SK-N-SH treated with all-trans-retinoic acid at 6 μM for 48 hours (cell line): ENCODE measurements around the gene TNS1.

Source experiments
- PATZ1 ChIP-seq: fragments of 250-450 bp; sonication (Bioruptor Pico); IDR thresholded peaks from 2 replicates; pipeline ENCODE4 v1.8.0; 2020; ENCODE audit warnings: mild to moderate bottlenecking, moderate library complexity, borderline replicate concordance
- TF ChIP-seq, protein P1 (sequence below): fragments of 250-450 bp; sonication (Bioruptor Pico); IDR thresholded peaks from 2 replicates; pipeline ENCODE4 v1.5.1; 2021; ENCODE audit warnings: mild to moderate bottlenecking, moderate library complexity

GRCh38 chr2:217853301-217853881 lies 149.4 kb downstream of the TNS1 start:
- TF ChIP-seq PATZ1 (CRISPR knock-in tag): no peak
- TF ChIP-seq, protein P1, sequence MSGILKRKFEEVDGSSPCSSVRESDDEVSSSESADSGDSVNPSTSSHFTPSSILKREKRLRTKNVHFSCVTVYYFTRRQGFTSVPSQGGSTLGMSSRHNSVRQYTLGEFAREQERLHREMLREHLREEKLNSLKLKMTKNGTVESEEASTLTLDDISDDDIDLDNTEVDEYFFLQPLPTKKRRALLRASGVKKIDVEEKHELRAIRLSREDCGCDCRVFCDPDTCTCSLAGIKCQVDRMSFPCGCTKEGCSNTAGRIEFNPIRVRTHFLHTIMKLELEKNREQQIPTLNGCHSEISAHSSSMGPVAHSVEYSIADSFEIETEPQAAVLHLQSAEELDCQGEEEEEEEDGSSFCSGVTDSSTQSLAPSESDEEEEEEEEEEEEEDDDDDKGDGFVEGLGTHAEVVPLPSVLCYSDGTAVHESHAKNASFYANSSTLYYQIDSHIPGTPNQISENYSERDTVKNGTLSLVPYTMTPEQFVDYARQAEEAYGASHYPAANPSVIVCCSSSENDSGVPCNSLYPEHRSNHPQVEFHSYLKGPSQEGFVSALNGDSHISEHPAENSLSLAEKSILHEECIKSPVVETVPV (CRISPR knock-in tag): no peak
